Epithelial cell of proximal tubule (primary cell): Measurements from ENCODE around the gene COA8. TPM values are rescaled to one million over a fixed set of nuclear protein-coding genes. Genes with fewer than 3 reads are reported as not detected.

Experiments used
- DNase-seq: peaks from one replicate; pipeline ENCODE4 v3.0.0-alpha.2; 2011; ENCODE audit warnings: low read depth
- H3K4me3 ChIP-seq: 2 replicates; pipeline ENCODE4 v1.5.1; 2011; ENCODE audit warnings: low read depth, mild to moderate bottlenecking, low read length
- total RNA-seq: library from RNA; depleted of rRNA; stranded (reverse); fragments of >200 nt; gene quantifications from 2 replicates; pipeline ENCODE4 v1.2.3, GENCODE V29; 2015
- TF ChIP-seq, protein P1 (sequence below): conservative IDR thresholded peaks from 2 replicates; pipeline ENCODE4 v1.5.1; 2012; ENCODE audit warnings: low read depth, mild to moderate bottlenecking, low read length

Gene COA8
- total RNA-seq, 1 donor from 2014 or later = 29.0 TPM

DNA sequence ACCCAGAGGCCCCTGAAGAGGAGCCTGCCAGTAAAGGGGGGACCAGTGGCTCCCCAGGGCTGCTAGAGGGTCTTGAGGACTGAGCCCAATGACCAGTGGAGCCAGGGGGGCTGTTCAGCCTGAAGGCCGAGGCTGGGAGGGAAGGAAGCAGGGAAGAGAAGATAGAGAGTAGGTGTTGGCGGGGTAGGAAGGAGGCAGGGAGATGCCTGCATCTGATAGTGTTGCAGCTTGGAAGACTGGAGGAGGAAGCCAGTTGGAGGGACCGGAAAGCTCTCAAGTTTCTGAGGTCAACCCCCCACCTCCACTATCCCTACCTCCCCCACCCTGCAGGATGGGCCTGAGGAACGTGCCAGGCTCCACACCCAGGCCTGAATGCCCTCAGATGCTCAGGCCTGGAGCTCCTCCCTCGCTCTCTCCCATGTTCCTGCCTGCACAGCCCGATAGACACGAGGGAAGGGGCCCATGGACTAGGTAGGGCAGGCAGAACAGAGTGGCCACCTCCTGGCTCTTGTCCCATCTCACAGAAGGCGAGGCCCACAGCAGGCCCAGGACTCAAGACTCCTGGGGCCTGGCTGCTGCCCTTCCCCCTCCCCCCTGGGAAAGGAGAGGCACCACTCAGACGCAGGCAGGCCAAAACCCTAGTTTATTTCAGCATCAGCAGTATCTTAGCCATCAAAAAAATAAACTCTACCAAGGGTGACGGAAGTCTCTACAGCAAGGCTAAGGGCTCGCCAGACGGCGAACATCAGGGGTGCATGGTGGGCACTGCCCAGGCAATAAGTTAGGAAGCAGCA is 43.5 kb upstream of the COA8 start:
- H3K4me3 ChIP-seq = peak overlapping the region; percentile 72
- TF ChIP-seq, protein P1, sequence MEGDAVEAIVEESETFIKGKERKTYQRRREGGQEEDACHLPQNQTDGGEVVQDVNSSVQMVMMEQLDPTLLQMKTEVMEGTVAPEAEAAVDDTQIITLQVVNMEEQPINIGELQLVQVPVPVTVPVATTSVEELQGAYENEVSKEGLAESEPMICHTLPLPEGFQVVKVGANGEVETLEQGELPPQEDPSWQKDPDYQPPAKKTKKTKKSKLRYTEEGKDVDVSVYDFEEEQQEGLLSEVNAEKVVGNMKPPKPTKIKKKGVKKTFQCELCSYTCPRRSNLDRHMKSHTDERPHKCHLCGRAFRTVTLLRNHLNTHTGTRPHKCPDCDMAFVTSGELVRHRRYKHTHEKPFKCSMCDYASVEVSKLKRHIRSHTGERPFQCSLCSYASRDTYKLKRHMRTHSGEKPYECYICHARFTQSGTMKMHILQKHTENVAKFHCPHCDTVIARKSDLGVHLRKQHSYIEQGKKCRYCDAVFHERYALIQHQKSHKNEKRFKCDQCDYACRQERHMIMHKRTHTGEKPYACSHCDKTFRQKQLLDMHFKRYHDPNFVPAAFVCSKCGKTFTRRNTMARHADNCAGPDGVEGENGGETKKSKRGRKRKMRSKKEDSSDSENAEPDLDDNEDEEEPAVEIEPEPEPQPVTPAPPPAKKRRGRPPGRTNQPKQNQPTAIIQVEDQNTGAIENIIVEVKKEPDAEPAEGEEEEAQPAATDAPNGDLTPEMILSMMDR = no peak
- no peak for DNase-seq

DNA sequence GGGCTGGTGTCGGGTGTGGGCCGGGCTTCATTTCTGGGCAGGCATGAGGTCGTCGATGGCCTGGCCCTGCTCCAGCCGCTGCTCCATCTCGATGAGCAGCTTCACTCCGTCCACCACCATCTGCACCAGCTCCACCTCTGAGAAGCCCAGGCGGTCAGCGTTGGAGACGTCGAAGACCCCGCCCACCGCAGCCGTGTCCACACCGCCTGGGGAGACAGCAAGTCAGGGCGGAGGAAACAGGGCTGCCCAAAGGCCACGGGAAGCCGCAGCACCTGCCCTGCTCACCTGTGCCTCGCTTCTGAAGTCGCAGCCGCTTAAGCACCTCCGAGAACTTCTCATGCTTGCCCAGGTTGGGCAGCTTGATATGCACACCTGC is 42.9 kb upstream of the COA8 start:
- peak overlapping the region; percentile 72 for H3K4me3 ChIP-seq
- TF ChIP-seq, protein P1 = no peak
- no peak for DNase-seq

DNA sequence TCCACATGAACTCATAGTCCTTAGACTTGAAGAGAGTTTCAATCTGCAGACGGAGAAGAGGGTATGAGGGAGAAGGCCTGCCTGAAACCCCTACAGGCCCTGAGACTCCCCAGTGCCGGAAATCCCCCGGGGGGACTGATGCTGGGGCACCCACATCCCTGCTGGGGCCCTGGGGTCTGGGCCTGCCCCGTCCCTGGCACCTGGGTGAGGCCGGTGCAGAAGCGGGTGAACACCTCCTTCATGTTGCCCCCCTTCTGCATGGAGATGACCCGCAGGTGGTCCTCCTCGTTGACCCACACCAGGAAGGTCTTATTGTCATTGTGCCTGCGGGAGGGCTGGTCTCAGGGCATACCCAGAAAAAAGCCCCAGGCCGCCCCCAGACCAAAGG is 42.5 kb upstream of the COA8 start:
- peak overlapping the region; percentile 72 for H3K4me3 ChIP-seq
- no peak for DNase-seq
- TF ChIP-seq, protein P1 = no peak

DNA sequence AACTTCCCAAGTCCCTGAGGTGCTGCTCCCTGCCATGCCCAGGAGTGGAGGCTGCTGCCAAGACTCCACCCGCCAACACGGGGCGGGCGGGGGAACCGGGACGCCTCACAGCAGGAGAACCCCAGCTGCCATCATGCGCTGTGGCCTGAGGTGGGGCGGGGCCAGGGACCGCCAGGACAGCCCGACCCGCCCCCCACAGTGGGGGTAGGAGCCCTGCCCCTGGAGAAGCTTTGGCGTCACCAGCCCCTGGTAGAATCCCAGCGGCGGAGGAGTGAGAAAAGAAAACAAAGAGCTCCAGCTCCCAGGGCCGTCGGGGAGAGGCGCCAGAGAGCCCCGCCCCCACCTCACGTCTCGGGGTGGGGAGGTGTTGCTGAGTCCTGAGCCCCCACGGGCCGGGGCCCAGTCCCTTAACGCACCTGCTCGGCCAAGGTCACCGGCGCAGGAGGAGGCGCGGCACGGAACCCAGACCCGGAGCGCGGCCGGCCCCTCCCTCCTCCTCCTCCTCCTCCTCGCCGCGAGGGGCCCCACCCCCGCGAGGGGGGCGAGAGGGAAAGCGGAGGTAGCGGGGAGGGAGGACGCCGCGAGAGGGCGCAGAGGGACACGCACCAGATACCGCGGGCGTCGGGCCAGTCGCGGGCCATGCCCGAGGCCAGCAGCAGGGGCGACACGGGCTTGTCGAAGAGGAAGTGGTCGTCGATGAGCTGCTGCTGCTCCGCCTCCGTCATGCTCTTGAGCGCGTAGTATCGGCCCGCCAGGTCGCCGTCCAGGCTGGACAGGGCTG is 41.9 kb upstream of the COA8 start:
- no peak for DNase-seq
- peak overlapping the region; percentile 72 for H3K4me3 ChIP-seq

DNA sequence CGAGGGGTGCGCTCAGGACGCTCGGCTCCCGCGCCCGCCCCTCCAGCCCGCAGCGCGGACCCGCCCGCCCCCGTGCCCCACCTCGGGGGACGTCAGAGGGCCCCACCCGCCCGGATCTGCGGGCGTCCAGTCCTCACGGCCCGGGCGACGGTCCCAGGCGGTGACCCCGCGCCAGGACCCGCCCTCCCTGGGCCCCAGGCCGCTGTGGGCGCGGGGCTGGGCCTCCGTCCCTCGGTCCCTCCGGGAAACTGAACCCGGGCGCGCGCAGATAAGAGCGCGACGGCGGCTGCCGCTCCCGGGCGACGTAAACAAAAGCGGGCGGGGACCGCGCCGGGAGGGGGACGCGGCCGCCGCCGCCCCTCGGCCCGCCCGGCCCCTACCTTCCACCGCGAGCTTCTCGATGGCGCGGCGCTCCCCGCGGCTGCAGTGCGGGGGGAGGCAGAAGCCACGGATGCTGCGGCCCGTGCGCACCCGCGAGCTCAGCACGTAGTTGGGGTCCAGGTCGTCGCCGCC is 41.3 kb upstream of the COA8 start:
- DNase-seq = no peak
- TF ChIP-seq, protein P1 = no peak
- peak overlapping the region; percentile 72 for H3K4me3 ChIP-seq

More for the DNA sequence above, 41.9 kb upstream of the COA8 start:
- TF ChIP-seq, protein P1 = peak; percentile 49

DNA sequence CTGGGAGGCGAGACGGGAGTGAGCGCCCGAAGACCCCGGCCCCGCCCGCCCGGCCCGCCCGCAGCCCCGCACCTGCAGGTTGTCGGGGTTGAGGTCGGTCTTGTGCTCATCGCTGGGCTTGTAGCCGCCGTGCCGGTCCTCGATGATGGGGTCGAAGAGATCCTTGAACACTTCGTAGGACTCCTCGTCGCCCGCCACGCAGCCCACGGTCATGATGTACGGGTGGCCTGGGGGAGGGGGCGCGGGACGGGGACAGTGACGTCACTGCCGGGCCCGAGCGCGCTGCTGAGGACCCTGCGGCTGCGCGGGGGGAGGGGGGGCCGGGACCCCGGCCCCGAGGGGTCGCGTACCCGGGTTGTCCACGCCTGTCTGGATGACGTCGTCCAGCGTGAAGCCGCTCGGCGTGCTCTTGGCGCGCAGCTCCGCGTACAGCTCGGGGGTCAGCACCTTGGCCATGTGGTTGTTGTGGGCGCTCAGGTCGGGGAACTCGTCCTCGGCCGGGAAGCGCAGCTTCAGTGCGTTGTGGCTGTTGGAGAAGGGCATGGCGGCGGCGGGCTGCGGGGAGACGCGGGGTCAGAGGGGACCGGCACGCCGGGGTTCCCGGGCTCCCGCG is 40.7 kb upstream of the COA8 start:
- H3K4me3 ChIP-seq = peak overlapping the region; percentile 72
- no peak for DNase-seq
- TF ChIP-seq, protein P1 = no peak
